ENCODE results near the gene SLC38A4. TPM values are rescaled to one million over a fixed set of nuclear protein-coding genes. Genes with fewer than 3 reads are reported as not detected.
A peak's percentile ranks its signal among the peaks of the same experiment; 100 is the strongest.

The SLC38A4 gene
- total RNA-seq, 1 donor from 2014 or later, result not detected

DNA sequence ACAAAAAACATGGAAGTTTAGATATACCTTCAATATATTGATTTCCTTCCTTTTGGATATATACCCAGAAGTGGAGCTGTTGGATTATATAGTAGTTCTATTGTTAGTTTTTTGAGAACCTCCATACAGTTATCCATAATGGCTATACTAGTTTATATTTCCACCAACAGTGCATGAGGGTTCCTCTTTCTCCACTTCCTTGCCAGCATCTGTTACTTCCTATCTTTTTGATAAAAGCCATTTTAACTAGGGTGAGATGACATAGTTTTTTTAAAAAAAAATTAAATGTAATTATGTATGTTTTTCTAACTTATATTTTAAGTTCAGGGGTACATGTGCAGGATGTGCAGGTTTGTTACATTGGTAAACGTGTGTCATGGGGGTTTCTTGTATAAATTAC is 10.0 kb upstream of the SLC38A4 start:
- Mint-ChIP-seq H3K36me3 (ENCODE audit: low read depth) (no peaks in the 10 kb centered on the region), H3K27me3 (peaks cover 38% of the 10 kb centered on the region), H3K9me3 (no peaks in the 10 kb centered on the region), H3K4me1 (peaks cover 5% of the 10 kb centered on the region), H3K27ac (no peak overlapping the region), H3K4me3 (no peak overlapping the region)
- DNase-seq, result no peak
- intact Hi-C loops (cut with micrococcal nuclease), result no loop called here

DNA sequence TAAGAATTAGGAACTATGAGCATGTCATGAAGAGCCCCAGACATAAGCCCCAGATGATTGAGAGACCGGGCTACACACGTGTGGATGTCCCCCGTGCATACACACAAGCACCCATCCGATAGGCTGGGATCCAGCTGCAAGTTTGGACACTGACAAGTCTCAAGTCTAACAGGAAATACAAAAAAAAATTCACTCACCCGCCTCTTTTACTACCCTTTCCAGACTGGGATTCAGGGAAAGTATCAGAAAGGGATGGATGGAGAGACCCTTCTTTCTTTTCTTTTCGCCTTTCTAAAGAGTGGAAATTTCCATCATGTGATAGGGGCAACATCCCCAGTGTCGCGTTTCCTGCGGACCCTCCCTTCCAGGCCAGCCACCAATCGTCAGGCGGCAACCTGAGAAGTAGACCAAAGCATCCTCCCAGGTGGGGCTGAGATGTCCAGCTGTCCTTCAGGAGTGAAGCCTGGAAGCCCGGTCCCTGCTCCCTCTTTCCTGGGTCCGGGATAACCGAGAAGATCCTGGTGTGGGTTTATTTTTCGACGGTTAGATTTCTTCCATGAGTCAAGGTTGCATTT is 6.4 kb upstream of the SLC38A4 start:
- Mint-ChIP-seq H3K27me3 (peaks cover 60% of the 10 kb centered on the region), H3K4me3 (no peak overlapping the region), H3K27ac (no peak overlapping the region), H3K9me3 (no peaks in the 10 kb centered on the region), H3K4me1 (peaks cover 5% of the 10 kb centered on the region), H3K36me3 (ENCODE audit: low read depth) (no peaks in the 10 kb centered on the region)
- DNase-seq, result no peak
- intact Hi-C loops (cut with micrococcal nuclease), result no loop called here

DNA sequence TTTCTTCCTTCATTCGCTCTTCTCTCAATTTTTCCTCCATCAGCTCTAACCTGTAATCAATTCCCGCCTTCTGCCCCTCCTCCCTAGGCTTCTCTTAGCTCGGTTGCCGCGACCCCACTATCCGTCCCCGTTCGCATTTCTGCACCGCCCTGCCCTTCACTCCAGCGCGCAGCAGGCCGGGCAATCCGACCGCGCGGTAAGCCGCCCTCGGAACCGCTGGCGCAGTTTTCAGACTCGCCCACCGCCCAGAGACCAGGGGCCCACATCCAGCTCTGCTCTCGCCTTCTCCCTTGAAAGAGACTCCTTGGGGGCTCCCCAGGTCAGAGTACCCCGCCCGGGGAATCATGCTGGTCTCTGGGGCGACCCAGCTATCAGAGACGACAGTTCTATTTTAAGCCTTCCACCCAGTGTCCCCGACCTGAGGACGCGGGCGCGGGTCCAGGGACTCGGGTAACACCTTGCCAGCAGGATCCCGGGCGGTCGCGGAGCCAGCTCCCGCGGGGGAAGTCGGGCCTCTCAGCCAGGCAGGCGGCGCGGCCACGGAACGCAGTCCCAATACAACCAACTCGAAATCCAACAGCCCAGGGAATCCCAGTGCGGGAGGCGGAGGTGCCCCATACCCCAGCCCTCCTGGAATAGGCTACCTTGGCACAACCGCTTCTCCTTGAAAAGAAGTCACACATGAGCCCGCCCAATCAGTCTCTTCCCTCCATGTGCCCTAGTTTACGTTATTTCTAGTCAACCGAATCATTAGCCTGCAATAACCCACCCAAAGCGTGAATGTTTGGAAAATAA is 5.7 kb upstream of the SLC38A4 start:
- DNase-seq, result no peak
- H3K27me3 Mint-ChIP-seq, result peaks cover 62% of the 10 kb centered on the region
- intact Hi-C loops (cut with micrococcal nuclease), result no loop called here
- no peaks in the 10 kb centered on the region for H3K36me3 Mint-ChIP-seq (ENCODE audit: low read depth)
- no peak overlapping the region for H3K27ac Mint-ChIP-seq
- H3K4me3 Mint-ChIP-seq, result peak overlapping the region; percentile 62
- H3K9me3 Mint-ChIP-seq, result no peaks in the 10 kb centered on the region
- peaks cover 5% of the 10 kb centered on the region for H3K4me1 Mint-ChIP-seq

DNA sequence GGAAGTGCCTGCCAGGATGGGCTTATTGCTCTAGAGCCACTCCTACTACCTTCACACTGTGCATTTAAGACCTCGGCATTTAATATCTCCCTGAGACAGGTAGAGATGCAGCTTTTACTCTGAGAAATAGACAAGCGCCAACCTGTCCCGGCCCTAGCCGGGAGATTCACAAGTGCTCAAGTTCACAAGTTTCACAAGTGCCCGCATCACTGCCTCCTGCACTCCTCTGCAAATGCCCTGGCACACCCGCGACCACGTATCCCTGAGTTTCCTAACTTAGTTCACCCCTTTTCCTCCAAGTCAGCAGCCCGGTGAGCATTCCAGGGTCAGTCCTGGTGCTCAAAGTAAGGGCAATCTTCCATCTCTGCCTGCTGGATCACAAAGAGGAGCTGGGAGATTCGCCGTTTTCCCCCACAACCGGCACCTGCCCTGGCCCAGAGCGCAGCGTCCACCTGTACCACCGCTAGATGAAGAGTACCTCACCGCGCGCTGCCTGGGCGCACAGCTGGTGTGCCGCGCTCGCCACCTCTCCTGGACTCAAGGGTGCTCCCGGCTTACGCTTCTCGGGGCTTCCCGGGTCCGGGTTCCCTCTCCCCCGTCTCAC is 5.0 kb upstream of the SLC38A4 start:
- Mint-ChIP-seq H3K4me3 (peak overlapping the region; percentile 62), H3K36me3 (ENCODE audit: low read depth) (no peaks in the 10 kb centered on the region), H3K27ac (no peak overlapping the region), H3K27me3 (peaks cover 62% of the 10 kb centered on the region), H3K9me3 (no peaks in the 10 kb centered on the region), H3K4me1 (peaks cover 5% of the 10 kb centered on the region)
- no peak for DNase-seq
- intact Hi-C loops (cut with micrococcal nuclease), result no loop called here

DNA sequence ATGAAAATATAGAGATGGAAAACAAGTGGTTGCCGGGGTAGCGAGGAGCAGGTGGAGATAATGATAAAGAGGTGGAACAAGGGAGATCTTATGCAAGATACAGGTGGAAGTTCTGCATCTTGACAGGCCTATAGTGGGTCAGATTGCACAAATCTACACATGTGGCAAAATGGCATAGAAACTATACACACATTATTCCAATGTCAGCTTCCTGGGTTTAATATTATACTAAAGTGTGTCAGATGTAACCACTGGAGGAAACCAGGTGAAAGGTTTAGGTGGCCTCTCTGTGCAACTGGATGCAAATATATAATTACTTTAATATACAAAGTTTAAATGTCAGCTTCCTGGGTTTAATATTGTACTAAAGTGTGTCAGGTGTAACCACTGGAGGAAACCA is 1.1 kb downstream of the SLC38A4 start:
- peaks cover 37% of the 10 kb centered on the region for H3K27me3 Mint-ChIP-seq
- H3K27ac Mint-ChIP-seq, result no peak overlapping the region
- intact Hi-C loops (cut with micrococcal nuclease), result no loop called here
- no peak for DNase-seq
- no peak overlapping the region for H3K4me3 Mint-ChIP-seq
- H3K36me3 Mint-ChIP-seq (ENCODE audit: low read depth), result no peaks in the 10 kb centered on the region
- H3K9me3 Mint-ChIP-seq, result peaks cover 6% of the 10 kb centered on the region
- H3K4me1 Mint-ChIP-seq, result no peaks in the 10 kb centered on the region

DNA sequence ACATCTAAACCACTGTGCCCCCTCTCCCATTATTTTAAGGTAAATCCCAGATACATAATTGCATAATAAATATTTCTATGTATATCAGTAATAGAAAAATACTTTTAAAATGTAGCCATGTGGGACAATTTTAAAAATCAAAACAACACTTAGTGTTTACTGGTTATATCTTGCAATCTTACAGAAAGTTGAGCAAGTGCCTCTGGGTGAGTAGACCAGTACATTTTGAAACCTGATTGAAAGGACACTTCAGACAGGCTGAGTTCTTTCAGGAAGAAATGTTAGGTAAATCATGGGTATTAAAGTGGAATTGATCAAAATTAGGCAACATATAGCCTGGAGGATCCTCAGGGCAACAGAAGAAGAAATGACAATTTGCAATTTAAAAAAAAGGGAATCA is 7.2 kb downstream of the SLC38A4 start:
- Mint-ChIP-seq H3K27ac (no peak overlapping the region), H3K9me3 (peaks cover 6% of the 10 kb centered on the region), H3K36me3 (ENCODE audit: low read depth) (no peaks in the 10 kb centered on the region), H3K4me3 (no peak overlapping the region), H3K4me1 (no peaks in the 10 kb centered on the region), H3K27me3 (peaks cover 17% of the 10 kb centered on the region)
- intact Hi-C loops (cut with micrococcal nuclease), result no loop called here
- DNase-seq, result no peak

DNA sequence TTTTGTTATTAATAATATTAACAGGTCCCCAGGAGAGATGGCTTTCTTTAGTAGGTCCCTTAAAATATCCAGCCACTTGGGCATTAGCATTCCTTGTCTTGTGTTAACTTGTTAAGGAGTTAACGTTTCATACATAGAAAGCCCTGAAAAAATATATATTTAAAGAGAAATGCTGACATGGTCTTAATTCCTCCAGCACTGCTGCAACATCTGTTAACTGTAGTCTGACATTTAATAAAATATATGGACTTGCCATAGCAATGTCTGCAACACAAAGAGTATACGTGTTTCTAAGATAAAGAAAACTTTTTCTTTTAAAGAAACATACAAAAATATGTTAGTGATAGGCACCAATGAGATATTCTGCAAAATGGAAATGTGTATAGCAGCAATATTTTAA is 10.0 kb downstream of the SLC38A4 start:
- Mint-ChIP-seq H3K4me1 (no peaks in the 10 kb centered on the region), H3K9me3 (no peaks in the 10 kb centered on the region), H3K4me3 (no peak overlapping the region), H3K36me3 (ENCODE audit: low read depth) (no peaks in the 10 kb centered on the region), H3K27me3 (peaks cover 22% of the 10 kb centered on the region), H3K27ac (no peak overlapping the region)
- intact Hi-C loops (cut with micrococcal nuclease), result no loop called here
- no peak for DNase-seq

DNA sequence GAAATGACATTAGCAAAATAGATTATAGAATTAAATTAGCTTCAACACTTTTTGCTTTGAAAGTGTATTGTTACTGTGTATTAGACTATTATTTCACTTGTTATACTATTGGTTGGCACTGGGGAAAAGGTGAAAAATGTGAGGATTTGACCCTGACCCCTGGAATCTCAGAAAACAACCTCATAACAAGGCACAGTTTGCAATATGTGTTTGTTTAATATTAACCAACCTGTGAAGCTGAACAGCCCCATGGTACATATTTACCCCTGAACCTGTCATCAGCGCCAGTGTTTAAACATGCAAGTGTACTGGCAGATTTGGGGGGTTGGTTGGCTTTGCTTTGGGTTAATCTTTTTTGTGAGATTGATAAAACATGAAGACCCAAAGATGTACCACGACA is 11.7 kb downstream of the SLC38A4 start:
- no peak overlapping the region for H3K4me3 Mint-ChIP-seq
- H3K9me3 Mint-ChIP-seq, result no peaks in the 10 kb centered on the region
- H3K4me1 Mint-ChIP-seq, result no peaks in the 10 kb centered on the region
- intact Hi-C loops (cut with micrococcal nuclease), result no loop called here
- no peaks in the 10 kb centered on the region for H3K36me3 Mint-ChIP-seq (ENCODE audit: low read depth)
- H3K27me3 Mint-ChIP-seq, result peaks cover 20% of the 10 kb centered on the region
- H3K27ac Mint-ChIP-seq, result no peak overlapping the region
- DNase-seq, result no peak

DNA sequence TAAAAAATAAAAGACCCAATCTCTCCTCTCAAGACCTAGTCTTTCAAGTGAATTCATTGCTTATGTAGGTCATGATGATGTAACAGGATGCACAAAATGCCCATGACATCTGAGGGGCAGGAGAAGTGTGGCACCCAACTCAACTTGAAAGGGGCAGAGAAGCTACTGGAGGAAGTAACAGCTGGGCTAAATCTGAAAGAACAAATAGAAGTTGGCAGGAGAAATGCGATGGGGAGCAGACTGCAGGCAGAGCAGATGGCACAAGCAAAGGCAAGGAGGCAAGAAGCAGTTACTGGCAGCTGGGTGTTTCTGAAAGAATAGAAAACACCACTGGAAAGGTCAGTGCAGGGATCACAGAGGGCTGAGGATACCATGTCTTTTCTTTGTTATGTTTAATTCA is 14.6 kb downstream of the SLC38A4 start:
- Mint-ChIP-seq H3K4me1 (no peaks in the 10 kb centered on the region), H3K36me3 (ENCODE audit: low read depth) (no peaks in the 10 kb centered on the region), H3K4me3 (no peak overlapping the region), H3K9me3 (no peaks in the 10 kb centered on the region), H3K27me3 (peaks cover 23% of the 10 kb centered on the region), H3K27ac (no peak overlapping the region)
- intact Hi-C loops (cut with micrococcal nuclease), result no loop called here
- no peak for DNase-seq

DNA sequence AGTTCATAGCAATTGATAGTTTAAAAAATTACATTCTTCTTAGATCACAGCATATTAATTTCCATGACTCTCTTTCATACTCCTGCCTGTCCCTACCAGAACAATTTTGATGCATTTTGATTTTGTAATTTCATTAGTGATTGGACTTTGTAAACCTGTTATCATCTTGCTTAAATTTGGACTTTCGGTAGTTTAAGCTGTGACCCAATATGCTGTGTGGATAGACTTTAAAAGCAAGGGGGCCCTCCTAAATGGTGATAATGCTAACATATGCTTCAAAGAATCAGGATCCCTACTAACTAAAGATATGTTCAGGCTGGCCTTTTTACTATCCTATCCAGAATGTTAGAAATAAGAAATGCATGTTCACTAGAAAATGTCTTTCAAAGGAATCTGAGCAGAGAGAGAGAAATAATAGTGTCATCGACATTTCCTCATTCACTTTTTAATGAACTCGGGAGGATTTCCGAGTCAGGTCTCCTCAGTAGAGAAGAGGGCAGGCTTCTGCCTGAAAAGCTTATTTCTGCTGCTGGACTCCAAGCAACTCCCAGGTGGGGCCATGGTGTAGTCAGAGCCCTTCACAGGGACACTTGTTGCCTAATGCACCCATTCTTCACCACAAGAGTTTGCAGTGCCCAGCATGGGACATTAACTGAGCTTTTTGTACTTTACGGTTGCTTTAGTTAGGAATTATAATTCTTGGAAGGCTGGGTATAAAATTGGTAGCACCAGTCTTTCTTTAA is 16.7 kb downstream of the SLC38A4 start:
- Mint-ChIP-seq H3K36me3 (ENCODE audit: low read depth) (no peaks in the 10 kb centered on the region), H3K27me3 (peaks cover 26% of the 10 kb centered on the region), H3K4me3 (no peak overlapping the region), H3K27ac (no peak overlapping the region), H3K9me3 (no peaks in the 10 kb centered on the region), H3K4me1 (no peaks in the 10 kb centered on the region)
- intact Hi-C loops (cut with micrococcal nuclease), result no loop called here
- DNase-seq, result no peak

DNA sequence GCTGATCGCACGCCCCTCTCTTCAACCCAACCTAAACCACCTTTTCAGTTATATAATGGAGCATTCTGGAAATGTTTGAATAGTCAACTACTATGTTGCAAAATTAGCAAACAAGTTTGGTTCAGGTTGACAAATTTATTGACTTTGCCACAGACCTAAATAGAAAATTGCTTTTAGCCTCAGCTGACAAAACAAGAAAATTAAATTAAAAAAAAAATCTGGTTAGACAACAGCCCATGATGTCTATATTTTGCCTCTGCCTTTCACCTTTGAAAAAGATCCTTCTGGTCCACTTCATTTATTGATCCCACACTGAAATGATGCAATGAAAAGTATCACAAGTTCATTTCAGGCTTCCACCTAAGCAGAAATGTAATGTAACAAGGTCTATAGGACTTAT is 17.5 kb downstream of the SLC38A4 start:
- no peaks in the 10 kb centered on the region for H3K4me1 Mint-ChIP-seq
- peaks cover 28% of the 10 kb centered on the region for H3K27me3 Mint-ChIP-seq
- H3K4me3 Mint-ChIP-seq, result no peak overlapping the region
- intact Hi-C loops (cut with micrococcal nuclease), result no loop called here
- no peaks in the 10 kb centered on the region for H3K36me3 Mint-ChIP-seq (ENCODE audit: low read depth)
- no peaks in the 10 kb centered on the region for H3K9me3 Mint-ChIP-seq
- no peak overlapping the region for H3K27ac Mint-ChIP-seq
- no peak for DNase-seq

DNA sequence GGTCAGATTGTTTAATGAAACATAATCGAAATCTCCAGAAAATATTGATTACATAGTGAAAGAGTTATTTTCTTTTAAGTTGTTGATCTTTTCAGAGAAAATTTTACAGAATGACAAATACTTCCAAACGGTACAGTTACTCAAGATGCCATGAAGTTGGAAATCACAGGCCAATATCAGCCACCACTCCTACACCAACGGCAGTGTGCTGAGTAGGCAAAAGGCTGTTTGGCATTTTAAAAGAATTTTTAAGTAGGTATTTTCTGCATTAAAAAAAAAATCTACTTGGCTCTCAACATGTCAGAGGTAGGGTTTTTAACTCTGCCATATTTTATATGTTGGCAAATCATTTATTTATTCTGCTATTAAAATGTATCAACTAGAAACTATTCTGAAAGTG is 21.7 kb downstream of the SLC38A4 start:
- DNase-seq, result no peak
- Mint-ChIP-seq H3K9me3 (no peaks in the 10 kb centered on the region), H3K27me3 (peaks cover 20% of the 10 kb centered on the region), H3K4me1 (no peaks in the 10 kb centered on the region), H3K4me3 (no peak overlapping the region), H3K27ac (no peak overlapping the region), H3K36me3 (ENCODE audit: low read depth) (no peaks in the 10 kb centered on the region)
- intact Hi-C loops (cut with micrococcal nuclease), result no loop called here

DNA sequence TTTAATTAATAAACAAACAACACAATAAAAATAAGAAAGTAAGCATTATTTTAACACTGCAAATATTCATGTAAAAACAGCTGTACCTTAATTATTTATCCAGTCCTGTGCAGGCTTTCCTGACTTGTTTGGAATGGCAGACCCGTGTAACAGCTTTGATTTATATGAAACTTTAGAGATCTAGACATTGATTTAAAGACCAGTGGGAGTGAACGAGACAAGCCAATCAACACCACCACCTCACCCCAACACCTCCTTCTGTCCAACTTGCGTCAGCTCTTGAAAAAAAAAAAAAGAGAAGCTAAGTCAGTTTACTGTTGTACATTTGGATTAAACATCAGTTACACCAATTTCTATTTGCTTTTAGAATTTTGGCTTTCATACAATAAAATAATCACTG is 22.3 kb downstream of the SLC38A4 start:
- Mint-ChIP-seq H3K36me3 (ENCODE audit: low read depth) (no peaks in the 10 kb centered on the region), H3K9me3 (no peaks in the 10 kb centered on the region), H3K27me3 (peaks cover 16% of the 10 kb centered on the region), H3K27ac (no peak overlapping the region), H3K4me3 (no peak overlapping the region), H3K4me1 (no peaks in the 10 kb centered on the region)
- intact Hi-C loops (cut with micrococcal nuclease), result no loop called here
- DNase-seq, result no peak

DNA sequence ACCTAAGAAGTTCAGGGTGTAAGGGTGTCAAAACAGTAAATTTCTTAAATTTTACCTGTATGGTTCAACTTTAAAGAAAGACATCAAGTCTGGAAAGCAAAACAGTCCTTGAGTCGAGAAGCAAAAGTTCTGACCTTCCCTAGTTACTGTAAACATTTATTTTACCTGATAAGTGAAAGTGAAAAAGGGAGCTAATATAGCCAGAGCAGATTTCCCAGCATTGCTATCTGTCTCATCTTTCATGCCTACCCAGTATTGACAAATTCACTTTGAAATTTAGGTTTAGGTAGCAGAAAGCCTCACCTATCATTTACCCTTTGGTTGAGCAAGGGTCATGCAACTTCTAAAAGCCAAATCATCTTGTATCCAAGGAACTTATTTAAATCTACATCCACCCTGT is 24.5 kb downstream of the SLC38A4 start:
- H3K27me3 Mint-ChIP-seq, result peaks cover 12% of the 10 kb centered on the region
- H3K27ac Mint-ChIP-seq, result no peak overlapping the region
- intact Hi-C loops (cut with micrococcal nuclease), result no loop called here
- no peaks in the 10 kb centered on the region for H3K36me3 Mint-ChIP-seq (ENCODE audit: low read depth)
- H3K4me1 Mint-ChIP-seq, result no peaks in the 10 kb centered on the region
- H3K4me3 Mint-ChIP-seq, result no peak overlapping the region
- peaks cover 6% of the 10 kb centered on the region for H3K9me3 Mint-ChIP-seq
- no peak for DNase-seq

All from activated CD4-positive, alpha-beta T cell treated with anti-CD3 and anti-CD28 coated beads, Interleukin-2, amount 10 ng/mL, durations not matched to agents 24 days and 14 days (primary cell).